ENCODE results near the gene ERBB2.

DNA sequence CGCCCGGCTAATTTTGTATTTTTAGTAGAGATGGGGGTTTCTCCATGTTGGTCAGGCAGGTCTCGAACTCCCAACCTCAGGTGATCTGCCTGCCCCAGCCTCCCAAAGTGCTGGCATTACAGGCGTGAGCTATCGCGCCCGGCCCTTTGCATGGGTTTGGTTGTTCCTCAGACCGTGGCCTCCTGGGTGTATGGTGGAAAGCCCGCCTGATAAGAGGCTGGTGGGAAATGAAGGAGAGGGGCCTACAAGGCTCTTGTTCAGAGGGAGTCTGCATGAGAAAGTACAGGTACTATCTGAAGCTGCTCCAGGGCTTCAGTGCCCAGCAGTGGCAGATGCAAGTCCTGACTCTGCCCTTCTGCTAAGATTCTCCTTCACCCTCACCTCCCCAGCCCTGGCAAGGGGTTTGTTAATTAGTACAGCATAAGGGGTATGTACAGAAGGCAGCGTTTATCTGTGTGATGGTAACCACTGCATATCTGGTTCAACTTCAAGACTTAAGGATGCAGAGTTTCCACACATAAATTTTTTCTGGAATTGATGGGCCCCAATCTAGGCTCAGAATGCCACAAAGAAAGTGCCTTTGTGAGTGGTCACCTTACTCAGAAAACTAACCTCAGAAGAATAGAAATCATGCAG is 62.1 kb downstream of the ERBB2 start:
- TF ChIP-seq, protein P1, sequence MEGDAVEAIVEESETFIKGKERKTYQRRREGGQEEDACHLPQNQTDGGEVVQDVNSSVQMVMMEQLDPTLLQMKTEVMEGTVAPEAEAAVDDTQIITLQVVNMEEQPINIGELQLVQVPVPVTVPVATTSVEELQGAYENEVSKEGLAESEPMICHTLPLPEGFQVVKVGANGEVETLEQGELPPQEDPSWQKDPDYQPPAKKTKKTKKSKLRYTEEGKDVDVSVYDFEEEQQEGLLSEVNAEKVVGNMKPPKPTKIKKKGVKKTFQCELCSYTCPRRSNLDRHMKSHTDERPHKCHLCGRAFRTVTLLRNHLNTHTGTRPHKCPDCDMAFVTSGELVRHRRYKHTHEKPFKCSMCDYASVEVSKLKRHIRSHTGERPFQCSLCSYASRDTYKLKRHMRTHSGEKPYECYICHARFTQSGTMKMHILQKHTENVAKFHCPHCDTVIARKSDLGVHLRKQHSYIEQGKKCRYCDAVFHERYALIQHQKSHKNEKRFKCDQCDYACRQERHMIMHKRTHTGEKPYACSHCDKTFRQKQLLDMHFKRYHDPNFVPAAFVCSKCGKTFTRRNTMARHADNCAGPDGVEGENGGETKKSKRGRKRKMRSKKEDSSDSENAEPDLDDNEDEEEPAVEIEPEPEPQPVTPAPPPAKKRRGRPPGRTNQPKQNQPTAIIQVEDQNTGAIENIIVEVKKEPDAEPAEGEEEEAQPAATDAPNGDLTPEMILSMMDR (conservative IDR thresholded peaks at IDR 0.05), result no peak
- no peak for TF ChIP-seq ZFX (IDR thresholded peaks at IDR 0.05)
